Ovary (tissue), 3 donors: ENCODE measurements around the gene EVI2A.

ENCODE experiments used
- POLR2A ChIP-seq: fragments of 450-650 bp; IDR thresholded peaks from one replicate; pipeline ENCODE4 v1.6.1; 2017; ENCODE audit warnings: antibody characterized with exemption, mild to moderate bottlenecking, moderate library complexity
- TF ChIP-seq, protein P1 (sequence below), 3 donors: fragments of 450-650 bp in 2 of 3; fragments of 200-600 bp in 1 of 3; IDR thresholded peaks; one replicate each; pipeline versions ENCODE4 v1.5.1 to v1.8.0; 2016 to 2022; ENCODE audit warnings: antibody characterized with exemption in 3 of 3, mild to moderate bottlenecking in 1 of 3
- donor health status: DM: no; HTN: no; CAD: no.

GRCh38 chr17:31269036-31269577 lies 52.3 kb downstream of the EVI2A start:
- TF ChIP-seq, protein P1, sequence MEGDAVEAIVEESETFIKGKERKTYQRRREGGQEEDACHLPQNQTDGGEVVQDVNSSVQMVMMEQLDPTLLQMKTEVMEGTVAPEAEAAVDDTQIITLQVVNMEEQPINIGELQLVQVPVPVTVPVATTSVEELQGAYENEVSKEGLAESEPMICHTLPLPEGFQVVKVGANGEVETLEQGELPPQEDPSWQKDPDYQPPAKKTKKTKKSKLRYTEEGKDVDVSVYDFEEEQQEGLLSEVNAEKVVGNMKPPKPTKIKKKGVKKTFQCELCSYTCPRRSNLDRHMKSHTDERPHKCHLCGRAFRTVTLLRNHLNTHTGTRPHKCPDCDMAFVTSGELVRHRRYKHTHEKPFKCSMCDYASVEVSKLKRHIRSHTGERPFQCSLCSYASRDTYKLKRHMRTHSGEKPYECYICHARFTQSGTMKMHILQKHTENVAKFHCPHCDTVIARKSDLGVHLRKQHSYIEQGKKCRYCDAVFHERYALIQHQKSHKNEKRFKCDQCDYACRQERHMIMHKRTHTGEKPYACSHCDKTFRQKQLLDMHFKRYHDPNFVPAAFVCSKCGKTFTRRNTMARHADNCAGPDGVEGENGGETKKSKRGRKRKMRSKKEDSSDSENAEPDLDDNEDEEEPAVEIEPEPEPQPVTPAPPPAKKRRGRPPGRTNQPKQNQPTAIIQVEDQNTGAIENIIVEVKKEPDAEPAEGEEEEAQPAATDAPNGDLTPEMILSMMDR (IDR thresholded peaks at IDR 0.05): no peak
- no peak for TF ChIP-seq POLR2A
